Measurements from ENCODE around the gene ZNF783.
A peak's percentile ranks its signal among the peaks of the same experiment; 100 is the strongest.
"Not testable (repeated sequence)": the region's sequence is repeated elsewhere in the genome, so short reads cannot be mapped to it uniquely, and the experiment has no call there.

ZNF783 gene

DNA sequence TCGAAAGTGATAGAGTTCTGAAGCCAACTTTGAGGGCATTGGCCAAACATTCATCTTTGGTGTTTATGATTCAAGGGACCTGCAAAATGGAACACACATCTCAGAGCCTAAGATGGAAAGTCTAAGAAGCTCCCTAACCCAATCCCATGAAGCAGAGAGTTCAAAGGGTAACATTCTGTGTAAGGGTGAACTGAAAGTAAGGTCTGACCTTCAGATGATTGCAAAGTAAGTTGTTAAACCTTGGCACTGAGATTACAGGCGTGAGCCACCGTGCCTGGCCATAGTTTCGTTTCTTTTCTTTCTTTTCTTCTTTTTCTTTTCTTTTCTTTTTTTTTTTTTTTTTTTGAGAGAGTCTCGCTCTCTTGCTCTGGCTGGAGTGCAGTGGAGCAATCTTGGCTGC is 20.3 kb upstream of the ZNF783 start:
- no peak for DNase-seq

DNA sequence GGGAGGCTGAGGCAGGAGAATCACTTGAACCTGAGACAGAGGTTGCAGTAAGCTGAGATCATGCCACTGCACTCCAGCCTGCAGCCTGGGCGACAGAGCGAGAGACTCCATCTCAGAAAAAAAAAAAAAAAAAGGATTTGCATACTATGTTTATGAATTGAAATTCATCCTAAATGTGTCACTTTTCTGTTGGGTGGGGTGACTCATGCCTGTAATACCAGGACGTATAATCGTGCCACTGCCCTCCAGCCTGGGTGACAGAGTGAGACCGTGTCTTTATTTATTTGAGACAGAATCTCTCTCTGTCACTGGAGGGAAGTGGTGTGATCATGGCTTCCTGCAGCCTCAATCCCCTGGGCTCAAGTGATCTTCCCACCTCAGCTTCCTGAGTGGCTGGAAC is 16.8 kb upstream of the ZNF783 start:
- no peak for DNase-seq

GRCh38 chr7:149245744-149246143 is 16.3 kb upstream of the ZNF783 start:
- no peak for DNase-seq

DNA sequence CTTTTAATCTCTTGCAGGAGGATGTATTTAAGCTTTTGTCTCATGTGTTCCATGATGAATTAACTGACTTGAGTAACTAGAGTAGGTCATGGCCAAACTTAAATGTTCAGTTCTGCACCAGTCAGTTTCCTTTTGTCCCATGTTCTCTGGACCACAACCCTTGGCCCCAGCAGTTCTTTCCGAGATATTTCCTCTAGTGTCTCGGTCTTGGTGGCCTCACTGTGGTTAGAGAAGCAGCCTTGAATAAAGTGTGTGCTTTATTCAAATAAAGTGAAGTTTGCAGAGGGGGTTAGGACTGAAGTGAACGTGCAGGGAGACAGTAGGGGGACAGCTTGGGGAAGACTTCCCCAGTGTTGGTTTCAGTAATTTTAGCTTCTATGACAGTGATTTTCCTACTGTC is 13.2 kb upstream of the ZNF783 start:
- DNase-seq, result no peak

DNA sequence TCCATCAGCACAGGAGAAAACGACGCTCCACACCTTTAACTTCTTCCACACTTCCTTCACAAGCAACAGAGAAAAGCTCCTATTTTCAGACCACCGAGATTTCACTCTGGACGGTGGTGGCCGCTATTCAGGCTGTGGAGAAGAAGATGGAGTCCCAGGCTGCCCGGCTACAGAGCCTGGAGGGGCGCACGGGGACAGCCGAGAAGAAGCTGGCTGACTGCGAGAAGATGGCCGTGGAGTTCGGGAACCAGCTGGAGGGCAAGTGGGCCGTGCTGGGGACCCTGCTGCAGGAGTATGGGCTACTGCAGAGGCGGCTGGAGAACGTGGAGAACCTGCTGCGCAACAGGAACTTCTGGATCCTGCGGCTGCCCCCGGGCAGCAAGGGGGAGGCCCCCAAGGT is 11.8 kb upstream of the ZNF783 start:
- DNase-seq, result not testable (repeated sequence)

DNA sequence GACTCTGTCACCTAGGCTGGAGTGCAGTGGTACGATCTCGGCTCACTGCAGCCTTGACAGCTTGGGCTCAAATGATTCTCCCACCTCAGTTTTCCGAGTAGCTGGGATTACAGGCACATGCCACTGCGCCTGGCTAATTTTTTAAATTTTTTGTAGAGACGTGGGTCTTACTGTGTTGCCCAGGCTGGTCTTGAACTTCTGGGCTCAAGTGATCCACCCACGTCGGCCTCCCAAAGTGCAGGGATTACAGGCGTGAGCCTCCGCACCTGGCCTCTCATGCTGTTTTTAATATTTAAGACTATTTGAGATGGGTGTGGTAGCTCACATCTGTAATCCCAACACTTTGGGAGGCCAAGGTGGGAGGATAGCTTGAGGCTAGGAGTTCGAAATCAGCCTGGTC is 10.5 kb upstream of the ZNF783 start:
- DNase-seq, result not testable (repeated sequence)

- DNase-seq, result no peak
Measured at GRCh38 chr7:149252378-149252777, 9.6 kb upstream of the ZNF783 start.

- no peak for DNase-seq
Measured at GRCh38 chr7:149253665-149254064, 8.3 kb upstream of the ZNF783 start.

GRCh38 chr7:149254181-149254858 is 7.7 kb upstream of the ZNF783 start:
- DNase-seq, result no peak

- no peak for DNase-seq
Measured at GRCh38 chr7:149255174-149255573, 6.8 kb upstream of the ZNF783 start.

GRCh38 chr7:149256568-149256967 is 5.4 kb upstream of the ZNF783 start:
- no peak for DNase-seq

DNA sequence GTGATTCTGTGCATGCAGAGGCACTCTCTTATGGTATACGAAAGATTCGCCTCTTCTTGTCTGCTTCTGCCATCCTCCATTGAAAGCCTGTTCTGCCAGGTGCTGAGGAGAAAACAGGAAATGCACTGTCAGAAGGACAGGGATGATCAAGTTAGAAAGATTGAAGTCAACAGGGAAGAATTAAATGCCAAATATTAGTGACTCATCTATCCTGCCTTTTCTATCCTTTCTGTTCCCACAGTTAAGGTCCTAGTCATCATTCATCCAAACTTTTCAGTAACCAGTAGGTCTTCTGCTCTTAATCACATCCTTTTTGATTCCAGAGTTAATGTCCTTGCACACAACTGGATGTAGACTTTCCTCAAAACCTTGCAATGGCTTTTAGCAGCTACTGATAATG is 4.8 kb upstream of the ZNF783 start:
- no peak for DNase-seq

DNA sequence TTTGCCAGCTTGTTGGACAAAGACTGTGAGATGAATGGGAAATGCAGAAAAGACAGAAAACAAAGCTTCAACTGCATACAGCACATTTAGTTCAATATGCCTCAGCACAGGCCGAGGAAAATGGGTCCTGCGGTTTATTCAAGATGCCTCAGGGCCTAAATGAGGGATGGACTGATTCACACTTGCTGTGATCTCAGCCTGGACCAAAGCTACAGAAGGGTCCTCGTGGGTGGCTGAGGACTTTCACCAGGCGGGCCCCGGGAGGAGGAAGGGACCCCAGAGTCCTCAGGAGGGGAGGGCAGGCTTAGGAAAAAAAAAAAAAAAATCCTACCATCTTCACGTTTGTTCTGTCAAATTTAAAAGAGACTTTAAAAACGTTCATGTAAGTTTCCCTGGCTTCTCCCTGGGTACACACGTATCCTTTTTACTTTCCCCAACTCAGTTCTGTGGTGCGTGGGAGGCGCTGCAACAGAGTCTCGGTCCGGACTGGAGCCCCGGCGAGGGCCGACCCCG is 624 bp upstream of the ZNF783 start:
- peak; percentile 7 for DNase-seq

DNA sequence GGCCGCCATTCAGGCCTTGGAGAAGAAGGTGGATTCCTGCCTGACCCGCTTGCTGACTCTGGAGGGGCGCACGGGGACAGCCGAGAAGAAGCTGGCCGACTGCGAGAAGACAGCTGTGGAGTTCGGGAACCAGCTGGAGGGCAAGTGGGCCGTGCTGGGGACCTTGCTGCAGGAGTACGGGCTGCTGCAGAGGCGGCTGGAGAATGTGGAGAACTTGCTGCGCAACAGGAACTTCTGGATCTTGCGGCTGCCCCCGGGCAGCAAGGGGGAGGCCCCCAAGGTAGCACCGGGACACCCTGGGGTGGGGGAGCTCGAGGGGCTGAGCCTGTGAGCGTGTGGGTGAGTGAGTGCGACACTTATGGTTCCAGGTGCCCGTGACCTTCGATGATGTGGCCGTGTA is 4.5 kb downstream of the ZNF783 start:
- DNase-seq, result no peak

GRCh38 chr7:149267733-149268132 is 5.7 kb downstream of the ZNF783 start:
- DNase-seq, result no peak

DNA sequence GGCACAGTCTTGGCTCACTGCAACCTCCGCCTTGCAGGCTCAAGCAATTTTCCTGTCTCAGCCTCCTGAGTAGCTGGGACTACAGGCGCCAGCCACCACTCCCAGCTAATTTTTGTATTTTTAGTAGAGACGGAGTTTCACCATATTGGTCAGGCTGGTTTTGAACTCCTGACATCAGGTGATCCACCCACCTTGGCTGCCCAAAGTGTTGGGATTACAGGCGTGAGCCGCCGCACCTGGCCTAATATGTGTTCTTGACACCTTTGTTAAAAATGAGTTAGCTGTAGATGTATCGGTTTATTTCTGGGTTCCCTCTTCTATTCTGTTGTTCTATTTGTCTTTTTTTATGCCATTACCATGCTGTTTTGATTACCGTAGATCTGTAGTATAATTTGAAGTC is 12.4 kb downstream of the ZNF783 start:
- not testable (repeated sequence) for DNase-seq

GRCh38 chr7:149277871-149278270 is 15.9 kb downstream of the ZNF783 start:
- no peak for DNase-seq

- DNase-seq, result no peak
Measured at GRCh38 chr7:149278396-149278795, 16.4 kb downstream of the ZNF783 start.

- DNase-seq, result no peak
Measured at GRCh38 chr7:149279111-149279743, 17.2 kb downstream of the ZNF783 start.

DNA sequence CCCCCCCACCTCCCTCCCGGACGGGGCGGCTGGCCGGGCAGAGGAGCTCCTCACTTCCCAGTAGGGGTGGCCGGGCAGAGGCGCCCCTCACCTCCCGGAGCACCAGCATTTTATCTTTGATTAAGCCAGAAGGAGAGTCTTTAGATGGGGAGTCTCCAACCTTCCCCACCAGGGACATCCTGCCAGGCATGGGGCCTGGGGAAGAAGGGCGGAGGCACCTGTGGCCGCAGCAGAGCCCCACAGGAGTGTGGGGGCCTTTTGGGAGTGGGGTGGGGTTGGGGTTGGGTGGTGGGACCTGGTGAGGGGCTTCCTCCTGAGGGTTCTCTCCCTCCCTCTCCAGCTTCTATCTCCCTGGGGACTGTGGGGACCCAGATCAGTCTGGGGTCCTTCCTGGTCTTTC is 18.2 kb downstream of the ZNF783 start:
- no peak for DNase-seq

GRCh38 chr7:149280661-149281507 is 18.9 kb downstream of the ZNF783 start:
- no peak for DNase-seq

- DNase-seq, result no peak
Measured at GRCh38 chr7:149281508-149282330, 19.7 kb downstream of the ZNF783 start.

- DNase-seq, result no peak
Measured at GRCh38 chr7:149282331-149282655, 20.3 kb downstream of the ZNF783 start.
